Stimulated activated CD4-positive, alpha-beta T cell treated with anti-CD3 and anti-CD28 coated beads, Interleukin-12 subunit alpha, Interleukin-12 subunit beta, amount 100 ng/mL, for 4 hours (primary cell): ENCODE data around the gene CCNF.

Experiments
- DNase-seq: peaks from one replicate; pipeline ENCODE4 v3.0.0-alpha.2; 2020

Gene CCNF

GRCh38 chr16:2458887-2459646 is 29.8 kb downstream of the CCNF start:
- DNase-seq = no peak

- peak; percentile 97 for DNase-seq
Observed at GRCh38 chr16:2459647-2460390, 30.6 kb downstream of the CCNF start, which contains the start of gene TEDC2. TEDC2 (plus strand) TSS chr16:2460109; CDS start chr16:2460145, 36 bp downstream.

- DNase-seq = no peak
Observed at GRCh38 chr16:2460391-2460713, 31.1 kb downstream of the CCNF start.

- DNase-seq = no peak
Observed at GRCh38 chr16:2460916-2461315, 31.7 kb downstream of the CCNF start.

GRCh38 chr16:2462031-2462866 is 33.0 kb downstream of the CCNF start:
- DNase-seq = no peak

GRCh38 chr16:2464333-2464732 is 35.1 kb downstream of the CCNF start:
- DNase-seq = no peak

- no peak for DNase-seq
Observed at GRCh38 chr16:2465653-2466415, 36.6 kb downstream of the CCNF start.

GRCh38 chr16:2466667-2467527 is 37.6 kb downstream of the CCNF start:
- DNase-seq = no peak

- no peak for DNase-seq
Observed at GRCh38 chr16:2467528-2468232, 38.4 kb downstream of the CCNF start.

GRCh38 chr16:2468233-2468724 is 39.0 kb downstream of the CCNF start:
- no peak for DNase-seq

- no peak for DNase-seq
Observed at GRCh38 chr16:2468725-2469398, 39.6 kb downstream of the CCNF start.

- DNase-seq = no peak
Observed at GRCh38 chr16:2469399-2470233, 40.4 kb downstream of the CCNF start.

- DNase-seq = no peak
Observed at GRCh38 chr16:2470234-2470601, 41.0 kb downstream of the CCNF start.

GRCh38 chr16:2470603-2471015 is 41.4 kb downstream of the CCNF start:
- no peak for DNase-seq

- DNase-seq = no peak
Observed at GRCh38 chr16:2471016-2471652, 41.9 kb downstream of the CCNF start, which contains the start of gene NTN3. NTN3 (plus strand) TSS chr16:2471297; CDS start chr16:2471702, 405 bp downstream.

GRCh38 chr16:2471653-2472487 is 42.6 kb downstream of the CCNF start:
- DNase-seq = no peak

- DNase-seq = no peak
Observed at GRCh38 chr16:2472488-2472864, 43.2 kb downstream of the CCNF start.
